HL-60 (cell line): Measurements from ENCODE around the gene TUBGCP6.

ENCODE experiments used
- DNase-seq, 2 experiments: peaks; one replicate each; pipeline ENCODE4 v3.0.0-alpha.2; 2010 to 2020; ENCODE audit warnings: low read depth in 1 of 2, low spot score in 1 of 2
- H3K27ac ChIP-seq: fragments of 250-450 bp; sonication (Bioruptor Pico); replicated peaks from 2 replicates; pipeline ENCODE4 v1.5.1; 2020; ENCODE audit warnings: mild to moderate bottlenecking, moderate library complexity
- H3K27me3 ChIP-seq: fragments of 250-450 bp; sonication (Bioruptor Pico); 2 replicates; pipeline ENCODE4 v1.5.1; 2021; ENCODE audit warnings: mild to moderate bottlenecking, moderate library complexity; ENCODE audit not compliant: insufficient read depth, poor library complexity, severe bottlenecking
- H3K4me3 ChIP-seq: replicated peaks from 2 replicates; pipeline ENCODE4 v1.5.1; 2011; ENCODE audit warnings: mild to moderate bottlenecking, control low read depth, low read length; ENCODE audit not compliant: insufficient read depth
- CTCF ChIP-seq: IDR thresholded peaks from one replicate; pipeline ENCODE4 v1.5.1; 2011; ENCODE audit warnings: low read length, control low read depth, inconsistent platforms; ENCODE audit not compliant: insufficient read depth
- GABPA ChIP-seq: IDR thresholded peaks from 2 replicates; pipeline ENCODE4 v1.6.1; 2012; ENCODE audit warnings: low read depth
- POLR2AphosphoS5 ChIP-seq: IDR thresholded peaks from 2 replicates; pipeline ENCODE4 v1.6.1; 2012; ENCODE audit warnings: low read depth
- SPI1 ChIP-seq: IDR thresholded peaks from 2 replicates; pipeline ENCODE4 v1.6.1; 2012; ENCODE audit warnings: low read depth, mild to moderate bottlenecking, borderline replicate concordance
- TF ChIP-seq, protein P1 (sequence below): IDR thresholded peaks from 2 replicates; pipeline ENCODE4 v1.6.1; 2012; ENCODE audit warnings: low read depth; ENCODE audit not compliant: insufficient replicate concordance

The TUBGCP6 gene

DNA sequence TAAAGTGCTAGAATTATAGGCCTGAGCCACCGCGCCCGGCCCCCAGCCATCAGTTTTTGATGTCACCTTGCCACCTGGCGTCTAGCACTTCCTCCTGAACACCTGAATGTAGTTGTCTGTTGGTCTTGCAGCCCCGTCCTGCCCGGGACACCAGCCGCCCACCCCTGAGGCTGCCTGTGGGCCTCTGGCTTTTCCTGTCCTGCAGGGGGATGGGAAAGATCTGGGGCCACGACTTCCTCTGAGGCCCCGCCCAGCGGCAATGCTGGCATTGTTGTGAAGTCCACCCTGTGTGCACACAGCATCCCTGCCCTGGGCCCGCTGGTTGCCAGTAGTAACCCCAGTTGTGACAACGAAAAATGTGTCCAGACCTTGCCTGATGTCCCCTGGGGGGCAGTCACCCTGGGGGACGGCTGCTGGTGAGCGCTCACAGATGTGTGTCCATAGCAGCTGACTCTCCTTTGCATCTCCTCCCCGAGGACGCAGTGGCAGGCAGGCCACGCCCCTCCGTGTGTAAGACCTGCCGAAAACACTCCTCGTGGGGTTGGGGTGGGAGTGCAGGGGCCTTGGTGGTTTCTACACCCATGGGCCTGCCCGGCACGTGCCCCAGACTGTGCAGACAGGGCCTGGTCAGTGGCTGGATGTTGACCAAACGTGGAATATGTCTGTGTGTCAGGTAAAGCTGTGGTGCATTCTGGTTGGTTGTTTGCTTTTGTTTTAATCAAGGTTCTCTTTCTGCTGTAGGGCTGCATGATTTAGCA, 37.3 kb downstream of the TUBGCP6 start:
- no peak overlapping the region for H3K4me3 ChIP-seq
- no peaks in the 10 kb centered on the region for H3K27me3 ChIP-seq
- H3K27ac ChIP-seq = peak overlapping the region; percentile 16; the same call in 1 of the 2 replicates
- DNase-seq = no peak
- TF ChIP-seq CTCF = no peak
- TF ChIP-seq GABPA = no peak
- no peak for TF ChIP-seq SPI1
- no peak for TF ChIP-seq POLR2AphosphoS5
- TF ChIP-seq, protein P1, sequence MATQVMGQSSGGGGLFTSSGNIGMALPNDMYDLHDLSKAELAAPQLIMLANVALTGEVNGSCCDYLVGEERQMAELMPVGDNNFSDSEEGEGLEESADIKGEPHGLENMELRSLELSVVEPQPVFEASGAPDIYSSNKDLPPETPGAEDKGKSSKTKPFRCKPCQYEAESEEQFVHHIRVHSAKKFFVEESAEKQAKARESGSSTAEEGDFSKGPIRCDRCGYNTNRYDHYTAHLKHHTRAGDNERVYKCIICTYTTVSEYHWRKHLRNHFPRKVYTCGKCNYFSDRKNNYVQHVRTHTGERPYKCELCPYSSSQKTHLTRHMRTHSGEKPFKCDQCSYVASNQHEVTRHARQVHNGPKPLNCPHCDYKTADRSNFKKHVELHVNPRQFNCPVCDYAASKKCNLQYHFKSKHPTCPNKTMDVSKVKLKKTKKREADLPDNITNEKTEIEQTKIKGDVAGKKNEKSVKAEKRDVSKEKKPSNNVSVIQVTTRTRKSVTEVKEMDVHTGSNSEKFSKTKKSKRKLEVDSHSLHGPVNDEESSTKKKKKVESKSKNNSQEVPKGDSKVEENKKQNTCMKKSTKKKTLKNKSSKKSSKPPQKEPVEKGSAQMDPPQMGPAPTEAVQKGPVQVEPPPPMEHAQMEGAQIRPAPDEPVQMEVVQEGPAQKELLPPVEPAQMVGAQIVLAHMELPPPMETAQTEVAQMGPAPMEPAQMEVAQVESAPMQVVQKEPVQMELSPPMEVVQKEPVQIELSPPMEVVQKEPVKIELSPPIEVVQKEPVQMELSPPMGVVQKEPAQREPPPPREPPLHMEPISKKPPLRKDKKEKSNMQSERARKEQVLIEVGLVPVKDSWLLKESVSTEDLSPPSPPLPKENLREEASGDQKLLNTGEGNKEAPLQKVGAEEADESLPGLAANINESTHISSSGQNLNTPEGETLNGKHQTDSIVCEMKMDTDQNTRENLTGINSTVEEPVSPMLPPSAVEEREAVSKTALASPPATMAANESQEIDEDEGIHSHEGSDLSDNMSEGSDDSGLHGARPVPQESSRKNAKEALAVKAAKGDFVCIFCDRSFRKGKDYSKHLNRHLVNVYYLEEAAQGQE = no peak

- DNase-seq = no peak
- no peak overlapping the region for H3K27ac ChIP-seq
Observed at GRCh38 chr22:50206599-50206998, 38.2 kb downstream of the TUBGCP6 start.

More at GRCh38 chr22:50206599-50206998, 38.2 kb downstream of the TUBGCP6 start:
- TF ChIP-seq GABPA = no peak
- no peak for TF ChIP-seq POLR2AphosphoS5
- no peak for TF ChIP-seq CTCF
- TF ChIP-seq, protein P1 = no peak
- TF ChIP-seq SPI1 = no peak
- Histone ChIP-seq H3K27me3 (no peaks in the 10 kb centered on the region), H3K4me3 (no peak overlapping the region)
